HG03175 (cell line): ENCODE data around the gene ASTN1.
"Not testable (repeated sequence)": the region's sequence is repeated elsewhere in the genome, so short reads cannot be mapped to it uniquely, and the experiment has no call there.

Experiments
- ATAC-seq: cut with Tn5 transposase; IDR thresholded peaks from one replicate; pipeline ENCODE4 v1.9.1; 2021; ENCODE audit warnings: mild to moderate bottlenecking, moderate library complexity; ENCODE audit not compliant: unreplicated experiment

ASTN1 gene

GRCh38 chr1:177116941-177117340, 47.6 kb downstream of the ASTN1 start:
- ATAC-seq = no peak

GRCh38 chr1:177106614-177107365, 57.7 kb downstream of the ASTN1 start:
- no peak for ATAC-seq

GRCh38 chr1:177106196-177106595, 58.3 kb downstream of the ASTN1 start:
- no peak for ATAC-seq

GRCh38 chr1:177103005-177103852, 61.3 kb downstream of the ASTN1 start:
- ATAC-seq = no peak

- no peak for ATAC-seq
These were observed 72.5 kb downstream of the ASTN1 start for GRCh38 chr1:177092001-177092400.

GRCh38 chr1:177091040-177091439, 73.5 kb downstream of the ASTN1 start:
- ATAC-seq = no peak

GRCh38 chr1:177088966-177089365, 75.5 kb downstream of the ASTN1 start:
- no peak for ATAC-seq

GRCh38 chr1:177082855-177083693, 81.4 kb downstream of the ASTN1 start:
- no peak for ATAC-seq

GRCh38 chr1:177080564-177080963, 83.9 kb downstream of the ASTN1 start:
- ATAC-seq = no peak

- no peak for ATAC-seq
These were observed 86.6 kb downstream of the ASTN1 start for GRCh38 chr1:177077734-177078499.

GRCh38 chr1:177077006-177077405, 87.5 kb downstream of the ASTN1 start:
- ATAC-seq = no peak

- not testable (repeated sequence) for ATAC-seq
These were observed 89.7 kb downstream of the ASTN1 start for GRCh38 chr1:177074811-177075210.

GRCh38 chr1:177069490-177069889, 95.0 kb downstream of the ASTN1 start:
- ATAC-seq = no peak

- ATAC-seq = no peak
These were observed 96.6 kb downstream of the ASTN1 start for GRCh38 chr1:177067752-177068410.

- no peak for ATAC-seq
These were observed 99.1 kb downstream of the ASTN1 start for GRCh38 chr1:177065430-177065829.

- no peak for ATAC-seq
These were observed 100.9 kb downstream of the ASTN1 start for GRCh38 chr1:177063648-177064047.

GRCh38 chr1:177054542-177054941, 110.0 kb downstream of the ASTN1 start:
- no peak for ATAC-seq

GRCh38 chr1:177053648-177054047, 110.9 kb downstream of the ASTN1 start:
- no peak for ATAC-seq

- ATAC-seq = no peak
These were observed 116.0 kb downstream of the ASTN1 start for GRCh38 chr1:177048314-177049069.
